Kidney capillary endothelial cell (primary cell): Measurements from ENCODE around the gene RPS6KA2.
A peak's percentile ranks its signal among the peaks of the same experiment; 100 is the strongest.
"Not testable (repeated sequence)": the region's sequence is repeated elsewhere in the genome, so short reads cannot be mapped to it uniquely, and the experiment has no call there.

ENCODE experiments used
- DNase-seq: peaks from one replicate; pipeline ENCODE4 v3.0.0-alpha.2; 2018; ENCODE audit warnings: low spot score

RPS6KA2 gene

DNA sequence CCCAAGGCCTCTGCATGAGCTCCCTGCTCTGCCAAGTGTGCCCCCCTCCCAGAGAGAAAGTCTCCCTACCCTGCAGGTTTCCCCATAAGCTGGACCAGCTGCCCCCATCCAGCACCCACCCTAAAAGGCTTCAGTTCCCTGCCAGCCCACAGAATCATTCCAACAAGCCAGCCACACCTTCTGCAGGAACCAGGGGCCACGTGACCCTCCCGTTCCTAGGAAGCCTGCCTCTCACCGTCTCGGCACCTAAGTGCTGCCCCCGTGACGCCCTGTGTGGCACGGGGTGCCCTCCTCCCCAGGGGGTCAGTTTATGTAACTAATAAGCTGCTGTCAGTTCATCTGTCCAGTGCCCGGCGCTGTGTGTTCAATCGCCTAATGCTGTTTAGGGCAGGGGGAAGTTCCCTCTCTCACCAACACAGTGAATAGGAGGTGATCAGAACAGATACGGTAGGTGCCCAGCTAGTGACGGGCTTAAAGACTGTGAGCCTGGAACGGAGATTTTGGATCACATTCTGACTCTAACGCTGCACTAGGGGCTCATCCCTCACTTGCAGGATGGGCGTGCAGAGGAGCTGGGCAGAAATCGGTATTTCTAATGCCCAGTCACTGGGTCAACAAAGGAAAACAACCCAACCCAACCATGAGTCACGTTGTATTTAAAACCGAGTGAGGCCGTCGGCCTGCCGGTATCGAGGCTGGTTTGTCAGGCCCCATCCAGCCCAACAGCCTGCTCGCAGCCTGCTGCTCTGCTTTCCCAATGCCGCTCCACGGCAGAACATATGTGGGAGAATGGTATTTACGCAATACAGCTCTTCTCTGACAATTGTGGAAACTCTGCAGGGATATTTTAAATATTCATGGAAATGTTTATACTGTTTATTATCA, 96.6 kb downstream of the RPS6KA2 start:
- no peak for DNase-seq

- no peak for DNase-seq
Measured at GRCh38 chr6:166529586-166529985, 97.5 kb downstream of the RPS6KA2 start.

- not testable (repeated sequence) for DNase-seq
Measured at GRCh38 chr6:166529058-166529457, 98.0 kb downstream of the RPS6KA2 start.

- DNase-seq, result no peak
Measured at GRCh38 chr6:166527849-166528248, 99.2 kb downstream of the RPS6KA2 start.

- DNase-seq, result no peak
Measured at GRCh38 chr6:166526937-166527336, 100.1 kb downstream of the RPS6KA2 start.

- no peak for DNase-seq
Measured at GRCh38 chr6:166525567-166525966, 101.5 kb downstream of the RPS6KA2 start.

- DNase-seq, result no peak
Measured at GRCh38 chr6:166523782-166524559, 103.1 kb downstream of the RPS6KA2 start.

DNA sequence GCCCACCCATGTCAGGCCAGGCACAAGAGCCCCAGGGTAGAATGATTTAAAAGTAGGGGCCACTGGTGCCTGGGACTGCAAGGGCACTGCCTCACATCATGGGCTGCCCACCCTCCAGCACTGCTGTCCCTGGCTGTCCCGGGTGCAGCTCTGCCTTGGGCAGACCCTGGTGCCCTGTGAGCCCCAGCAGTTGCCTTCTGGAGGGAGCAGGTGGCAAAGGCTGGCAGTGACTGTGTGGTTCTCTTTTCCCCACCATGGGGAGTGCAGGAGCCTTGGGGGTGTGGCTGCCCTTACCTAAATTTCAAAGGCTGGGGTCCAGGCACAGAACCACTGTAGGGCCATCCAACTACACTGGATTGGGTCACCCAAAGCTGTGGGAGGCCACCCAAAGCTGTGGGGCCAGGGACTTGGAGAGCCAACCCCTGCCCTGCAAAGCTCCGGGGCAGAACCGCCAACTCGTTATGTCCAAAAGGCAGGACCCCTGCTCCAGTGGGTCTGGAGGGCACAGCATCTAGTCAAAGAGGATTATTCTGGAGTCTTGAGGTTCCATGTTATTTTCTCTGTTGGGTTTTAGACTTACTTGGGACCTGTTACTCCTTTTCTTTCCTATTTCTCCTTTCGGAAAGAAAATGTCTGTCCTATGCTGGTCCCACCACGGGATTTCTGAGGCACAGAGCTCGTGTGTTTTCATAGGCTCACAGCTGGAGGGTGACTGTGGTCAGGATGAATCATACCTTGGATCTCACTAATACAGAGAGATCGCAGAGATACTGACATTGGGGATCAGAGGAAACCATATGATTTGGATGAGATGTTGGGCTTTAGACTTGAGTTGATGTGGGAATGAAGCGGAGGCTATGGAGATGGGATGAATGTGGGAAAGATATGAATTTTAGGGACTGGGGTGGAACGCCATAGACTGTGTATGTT, 105.9 kb downstream of the RPS6KA2 start:
- DNase-seq, result no peak

GRCh38 chr6:166516251-166516884, 110.7 kb downstream of the RPS6KA2 start:
- DNase-seq, result no peak

GRCh38 chr6:166515072-166515810, 111.8 kb downstream of the RPS6KA2 start:
- DNase-seq, result peak; percentile 81

- peak; percentile 7 for DNase-seq
Measured at GRCh38 chr6:166514196-166514595, 112.9 kb downstream of the RPS6KA2 start.

DNA sequence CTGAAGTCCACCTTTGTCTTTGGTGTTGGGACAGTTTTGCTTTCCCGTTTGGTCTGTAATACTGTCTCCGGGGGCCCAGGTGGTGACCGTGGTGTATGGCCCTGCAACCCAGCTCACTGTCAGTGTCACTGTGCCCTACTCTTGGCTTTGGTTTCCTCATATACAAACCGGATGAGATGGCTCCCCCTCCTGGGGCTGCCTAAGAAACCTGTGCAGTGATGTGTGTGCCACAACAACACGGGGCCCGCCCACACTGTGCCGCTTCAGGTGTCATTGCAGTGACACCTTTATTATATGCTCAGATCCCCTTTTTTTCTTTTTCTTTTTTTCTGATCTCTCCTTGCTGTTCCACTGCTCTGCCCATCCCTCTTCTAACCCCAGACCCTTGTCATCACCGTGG, 114.5 kb downstream of the RPS6KA2 start:
- no peak for DNase-seq

DNA sequence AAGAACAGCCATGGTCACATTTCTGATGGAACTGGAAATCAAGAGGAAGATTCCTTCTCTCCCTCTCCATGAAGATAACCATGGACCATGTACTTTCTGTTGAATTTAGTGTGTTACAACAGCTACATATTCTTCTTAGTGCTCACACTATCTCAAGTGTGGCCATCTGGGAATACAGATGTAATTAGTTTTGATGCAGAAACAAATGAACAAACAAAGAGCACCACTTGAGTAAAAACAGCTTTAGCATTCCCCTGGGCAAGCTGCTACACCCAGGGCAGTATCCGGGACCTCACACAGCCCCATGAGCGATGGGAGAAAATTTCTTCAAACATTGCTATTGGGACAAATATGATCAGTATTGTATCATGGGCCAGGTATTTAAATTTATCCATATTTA, 115.7 kb downstream of the RPS6KA2 start:
- DNase-seq, result no peak

DNA sequence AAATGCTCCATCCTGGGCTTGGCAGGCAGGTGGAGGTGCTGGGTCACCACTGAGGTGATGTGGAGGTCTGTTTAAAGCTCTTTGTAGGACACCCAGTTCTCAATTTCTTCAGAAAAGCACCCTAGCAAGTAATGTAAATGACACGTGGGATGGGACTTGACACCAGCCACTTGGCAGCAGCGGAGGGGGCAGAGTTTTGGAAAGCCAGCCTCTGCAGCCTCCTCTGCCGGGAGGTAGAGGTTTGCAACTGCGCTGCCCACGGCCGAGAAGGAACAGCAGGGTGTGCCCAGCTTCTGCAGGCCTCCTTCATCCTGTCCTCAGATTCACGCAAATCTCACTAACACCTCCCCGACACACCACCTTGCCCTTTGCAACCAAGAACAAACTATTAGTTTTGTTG, 117.9 kb downstream of the RPS6KA2 start:
- DNase-seq, result no peak

DNA sequence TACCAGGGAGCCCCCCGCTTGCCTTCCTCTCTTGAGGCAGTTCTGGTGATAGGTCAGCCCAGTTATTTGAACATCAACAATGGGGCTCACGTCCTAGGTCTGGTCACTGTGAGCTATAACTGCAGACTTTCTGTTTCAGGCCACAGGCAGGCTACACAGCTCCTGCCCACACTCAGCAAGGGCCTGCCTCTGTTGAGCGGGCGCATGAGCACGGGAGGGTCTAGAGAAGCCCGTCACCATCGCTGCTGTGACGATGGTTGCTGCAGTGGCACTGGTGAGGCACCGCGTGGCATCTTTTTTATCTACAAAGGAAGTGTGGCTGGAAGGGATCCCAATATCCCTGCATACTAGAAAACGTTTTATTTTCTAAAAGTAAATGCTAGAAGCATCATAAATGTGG, 118.3 kb downstream of the RPS6KA2 start:
- DNase-seq, result no peak

GRCh38 chr6:166507809-166508564, 119.1 kb downstream of the RPS6KA2 start:
- no peak for DNase-seq

- no peak for DNase-seq
Measured at GRCh38 chr6:166507380-166507779, 119.7 kb downstream of the RPS6KA2 start.

DNA sequence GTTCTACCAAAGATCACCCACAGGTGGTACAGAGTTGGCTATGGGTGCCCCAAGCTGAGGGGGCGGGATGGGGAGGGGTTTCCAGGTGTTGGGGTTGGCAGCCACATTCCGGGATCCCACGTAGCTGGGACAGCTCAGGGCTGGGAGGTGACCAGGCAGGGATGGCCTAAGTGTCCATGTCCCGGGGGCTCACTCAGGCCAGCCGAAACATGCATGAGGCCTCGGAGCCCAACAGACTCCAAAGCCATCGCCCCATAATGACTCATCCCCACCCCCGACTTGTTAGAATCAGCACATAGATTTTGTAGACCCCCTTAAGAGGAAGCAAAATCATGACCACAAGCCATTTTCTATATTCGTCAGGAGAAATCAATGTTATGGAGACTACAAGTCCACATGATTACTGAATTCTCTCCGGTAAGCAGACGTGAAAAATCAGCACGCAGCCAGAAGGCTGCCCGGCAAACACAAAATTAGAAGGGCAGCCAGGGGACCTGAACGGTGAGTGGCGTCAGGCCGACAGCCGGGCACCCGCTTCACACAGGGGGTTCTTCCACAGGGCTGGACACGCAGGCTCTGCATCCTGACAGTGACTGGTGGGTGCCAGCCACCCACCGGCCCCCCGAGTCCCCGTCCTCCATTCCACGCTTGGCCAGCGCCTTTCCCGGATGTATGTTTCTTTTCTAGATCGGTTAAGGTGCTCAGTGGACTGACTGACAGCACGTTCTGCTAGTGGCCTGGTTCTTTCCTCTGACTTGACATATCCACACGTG, 121.7 kb downstream of the RPS6KA2 start:
- no peak for DNase-seq

- no peak for DNase-seq
Measured at GRCh38 chr6:166504100-166504499, 123.0 kb downstream of the RPS6KA2 start.
